Neuronal stem cell (in vitro differentiated cells): ENCODE data around the gene LMNA.
A peak's percentile ranks its signal among the peaks of the same experiment; 100 is the strongest.

ENCODE experiments used
- DNase-seq: peaks from one replicate; pipeline ENCODE4 v3.0.0-alpha.2; 2013; ENCODE audit warnings: low spot score
- H2AFZ ChIP-seq: one replicate; pipeline ENCODE4 v1.6.1; 2013; ENCODE audit warnings: mild to moderate bottlenecking, low read length, inconsistent platforms
- H2AK5ac ChIP-seq: 2 replicates; pipeline ENCODE4 v1.6.1; 2013; ENCODE audit warnings: low read depth, mild to moderate bottlenecking, inconsistent platforms, low read length, moderate library complexity, mixed read lengths
- H2BK120ac ChIP-seq: 2 replicates; pipeline ENCODE4 v1.6.1; 2013; ENCODE audit warnings: low read depth, mild to moderate bottlenecking, inconsistent platforms, low read length, moderate library complexity, mixed read lengths
- H2BK12ac ChIP-seq: one replicate; pipeline ENCODE4 v1.6.1; 2013; ENCODE audit warnings: low read length, inconsistent platforms
- H2BK15ac ChIP-seq: 2 replicates; pipeline ENCODE4 v1.6.1; 2013; ENCODE audit warnings: mild to moderate bottlenecking, low read length, inconsistent platforms, mixed read lengths
- H2BK5ac ChIP-seq: one replicate; pipeline ENCODE4 v1.6.1; 2013; ENCODE audit warnings: inconsistent platforms, mild to moderate bottlenecking, low read length, moderate library complexity
- H3K14ac ChIP-seq: one replicate; pipeline ENCODE4 v1.6.1; 2013; ENCODE audit warnings: low read length, inconsistent platforms
- H3K18ac ChIP-seq: 2 replicates; pipeline ENCODE4 v1.6.1; 2013; ENCODE audit warnings: low read length, inconsistent platforms
- H3K23ac ChIP-seq: 2 replicates; pipeline ENCODE4 v1.6.1; 2013; ENCODE audit warnings: low read depth, mild to moderate bottlenecking, mixed read lengths, low read length, inconsistent platforms; ENCODE audit not compliant: poor library complexity
- H3K27ac ChIP-seq: replicated peaks from 3 replicates; pipeline ENCODE4 v1.5.1; 2013; ENCODE audit warnings: low read length, inconsistent platforms
- H3K27me3 ChIP-seq, 3 experiments: 2 replicates each; pipeline ENCODE4 v1.6.1; 2013; ENCODE audit warnings: low read length in 3 of 3, mild to moderate bottlenecking in 2 of 3, inconsistent platforms in 1 of 3, low read depth in 1 of 3, mixed read lengths in 1 of 3, moderate library complexity in 1 of 3; ENCODE audit not compliant: control insufficient read depth in 3 of 3, insufficient read depth in 3 of 3
- H3K36me3 ChIP-seq, 2 donors: replicated peaks in 1 of 2; 2 replicates each; pipeline ENCODE4 v1.6.1; 2013; ENCODE audit warnings: low read length in 2 of 2; ENCODE audit not compliant: control insufficient read depth in 2 of 2, insufficient read depth in 2 of 2
- H3K4ac ChIP-seq: 2 replicates; pipeline ENCODE4 v1.6.1; 2013; ENCODE audit warnings: inconsistent platforms, mild to moderate bottlenecking, low read length, moderate library complexity
- H3K4me1 ChIP-seq, 2 donors: 1 replicate in 1 of 2; 2 replicates in 1 of 2; pipeline ENCODE4 v1.6.1; 2013; ENCODE audit warnings: low read length in 2 of 2, low read depth in 1 of 2; ENCODE audit not compliant: control insufficient read depth in 2 of 2, insufficient read depth in 1 of 2
- H3K4me2 ChIP-seq: one replicate; pipeline ENCODE4 v1.6.1; 2013; ENCODE audit warnings: mild to moderate bottlenecking, low read length, inconsistent platforms; ENCODE audit not compliant: insufficient read depth, poor library complexity, severe bottlenecking
- H3K4me3 ChIP-seq, 2 donors: 2 replicates each; pipeline ENCODE4 v1.5.1; 2013; ENCODE audit warnings: low read length in 2 of 2, mild to moderate bottlenecking in 2 of 2, inconsistent platforms in 1 of 2, moderate library complexity in 1 of 2
- H3K79me1 ChIP-seq: one replicate; pipeline ENCODE4 v1.6.1; 2013; ENCODE audit warnings: low read depth, mild to moderate bottlenecking, inconsistent platforms, low read length, moderate library complexity
- H3K9ac ChIP-seq: one replicate; pipeline ENCODE4 v1.6.1; 2013; ENCODE audit warnings: mild to moderate bottlenecking, low read depth, low read length, inconsistent platforms; ENCODE audit not compliant: poor library complexity
- H3K9me3 ChIP-seq, 2 donors: replicated peaks in 1 of 2; 2 replicates each; pipeline versions ENCODE3 to v1.6.1; 2013; ENCODE audit warnings: low read length in 2 of 2, mild to moderate bottlenecking in 2 of 2, inconsistent platforms in 1 of 2, low read depth in 1 of 2, mixed read lengths in 1 of 2, moderate library complexity in 1 of 2; ENCODE audit not compliant: control insufficient read depth in 2 of 2, insufficient read depth in 1 of 2
- H4K8ac ChIP-seq: one replicate; pipeline ENCODE4 v1.6.1; 2013; ENCODE audit warnings: low read depth, mild to moderate bottlenecking, inconsistent platforms, low read length, moderate library complexity
- H4K91ac ChIP-seq: one replicate; pipeline ENCODE4 v1.6.1; 2013; ENCODE audit warnings: low read length, low read depth, mild to moderate bottlenecking, inconsistent platforms; ENCODE audit not compliant: poor library complexity
- WGBS, 2 donors: extraction: QIAGEN DNeasy Blood & Tissue Kit; methylation state at CpG; one replicate each; pipeline ENCODE4 v1.1.7; 2013; ENCODE audit warnings: missing lambda C conversion rate in 2 of 2, mixed read lengths in 1 of 2; ENCODE audit not compliant: insufficient read length in 2 of 2, insufficient replicate concordance in 1 of 2; ENCODE audit errors: extremely low coverage in 2 of 2; 5-methylcytosine and 5-hydroxymethylcytosine counted together

LMNA gene

GRCh38 chr1:156086256-156086662 is 28.3 kb upstream of the LMNA start:
- H3K4ac ChIP-seq: no peak overlapping the region
- H3K18ac ChIP-seq: no peak overlapping the region
- H3K79me1 ChIP-seq: peaks cover 8% of the 10 kb centered on the region
- H3K4me1 ChIP-seq: peaks cover 23 to 28% of the 10 kb centered on the region in 2 donors
- no peaks in the 10 kb centered on the region for H3K27me3 ChIP-seq
- H3K14ac ChIP-seq: no peak overlapping the region
- DNase-seq: no peak
- H3K4me2 ChIP-seq: no peak overlapping the region
- no peak overlapping the region for H2BK12ac ChIP-seq
- no peak overlapping the region for H3K9ac ChIP-seq
- no peak overlapping the region for H3K4me3 ChIP-seq
- peaks cover 5 to 52% of the 10 kb centered on the region in 2 donors for H3K36me3 ChIP-seq
- no peak overlapping the region for H2AK5ac ChIP-seq
- no peaks in the 10 kb centered on the region for H3K9me3 ChIP-seq
- no peak overlapping the region for H2BK15ac ChIP-seq
- WGBS, 2 donors: no CpG with 5 or more reads among the region's 1 CpG
- no peak overlapping the region for H2BK5ac ChIP-seq
- H4K8ac ChIP-seq: no peak overlapping the region
- no peak overlapping the region for H3K23ac ChIP-seq
- peak overlapping the region; percentile 49 for H3K27ac ChIP-seq
- no peak overlapping the region for H4K91ac ChIP-seq
- no peak overlapping the region for H2BK120ac ChIP-seq
- H2AFZ ChIP-seq: no peak overlapping the region

GRCh38 chr1:156089704-156090103 is 24.8 kb upstream of the LMNA start:
- no peak overlapping the region for H3K4me3 ChIP-seq
- H3K9ac ChIP-seq: no peak overlapping the region
- H3K14ac ChIP-seq: no peak overlapping the region
- no peak overlapping the region for H2BK5ac ChIP-seq
- no peak overlapping the region for H4K91ac ChIP-seq
- peak overlapping the region; percentile 16 for H3K18ac ChIP-seq
- H2AFZ ChIP-seq: no peak overlapping the region
- H2BK15ac ChIP-seq: no peak overlapping the region
- DNase-seq: no peak
- H2BK120ac ChIP-seq: no peak overlapping the region
- peaks cover 10% of the 10 kb centered on the region for H3K79me1 ChIP-seq
- no peaks in the 10 kb centered on the region for H3K9me3 ChIP-seq
- H3K23ac ChIP-seq: peak overlapping the region; percentile 32
- H3K27ac ChIP-seq: no peak overlapping the region
- H3K27me3 ChIP-seq: no peaks in the 10 kb centered on the region
- peaks cover 18 to 83% of the 10 kb centered on the region in 2 donors for H3K36me3 ChIP-seq
- no peak overlapping the region for H3K4me2 ChIP-seq
- no peak overlapping the region for H3K4ac ChIP-seq
- H2BK12ac ChIP-seq: no peak overlapping the region
- no peak overlapping the region for H2AK5ac ChIP-seq
- no CpG with 5 or more reads among the region's 6 CpGs for WGBS, 2 donors
- H4K8ac ChIP-seq: no peak overlapping the region
- peaks cover 21% of the 10 kb centered on the region in 2 donors for H3K4me1 ChIP-seq

- Histone ChIP-seq H2BK120ac (no peak overlapping the region), H2BK5ac (no peak overlapping the region)
Observed at GRCh38 chr1:156090138-156090839, 24.2 kb upstream of the LMNA start.

GRCh38 chr1:156090840-156091188 is 23.7 kb upstream of the LMNA start:
- Histone ChIP-seq H3K23ac (no peak overlapping the region), H2AFZ (no peak overlapping the region), H2BK120ac (no peak overlapping the region), H3K27ac (no peak overlapping the region), H3K14ac (no peak overlapping the region), H3K27me3 (no peaks in the 10 kb centered on the region), H3K9ac (no peak overlapping the region), H2BK5ac (no peak overlapping the region), H3K9me3 (no peaks in the 10 kb centered on the region), H2AK5ac (no peak overlapping the region), H2BK15ac (no peak overlapping the region), H3K4ac (no peak overlapping the region), H3K18ac (peak overlapping the region; percentile 4), H3K4me2 (no peak overlapping the region), H3K4me3 (no peak overlapping the region), H2BK12ac (no peak overlapping the region), H4K8ac (no peak overlapping the region), H4K91ac (no peak overlapping the region), H3K4me1 (peaks cover 14% of the 10 kb centered on the region in 2 donors), H3K79me1 (peaks cover 10% of the 10 kb centered on the region), H3K36me3 (peaks cover 18 to 83% of the 10 kb centered on the region in 2 donors)
- no CpG with 5 or more reads among the region's 14 CpGs for WGBS, 2 donors
- peak; percentile 83 for DNase-seq

More at GRCh38 chr1:156090138-156090839, 24.2 kb upstream of the LMNA start:
- WGBS, 2 donors: no CpG with 5 or more reads among the region's 5 CpGs
- no peak overlapping the region for H4K91ac ChIP-seq
- no peak for DNase-seq
- peaks cover 10% of the 10 kb centered on the region for H3K79me1 ChIP-seq
- no peak overlapping the region for H4K8ac ChIP-seq
- no peak overlapping the region for H3K4me2 ChIP-seq
- H3K36me3 ChIP-seq: peaks cover 18 to 83% of the 10 kb centered on the region in 2 donors
- H2BK15ac ChIP-seq: no peak overlapping the region
- H3K18ac ChIP-seq: no peak overlapping the region
- H2BK12ac ChIP-seq: no peak overlapping the region
- no peak overlapping the region for H2AFZ ChIP-seq
- peaks cover 15 to 16% of the 10 kb centered on the region in 2 donors for H3K4me1 ChIP-seq
- H2AK5ac ChIP-seq: no peak overlapping the region
- H3K4me3 ChIP-seq: no peak overlapping the region
- H3K4ac ChIP-seq: no peak overlapping the region
- no peak overlapping the region for H3K23ac ChIP-seq
- no peak overlapping the region for H3K27ac ChIP-seq
- no peak overlapping the region for H3K14ac ChIP-seq
- H3K9me3 ChIP-seq: no peaks in the 10 kb centered on the region
- no peaks in the 10 kb centered on the region for H3K27me3 ChIP-seq
- H3K9ac ChIP-seq: no peak overlapping the region
